Limb (tissue), 2 donors: ENCODE results near the gene KRTAP4-16.
"Not testable (repeated sequence)": the region's sequence is repeated elsewhere in the genome, so short reads cannot be mapped to it uniquely, and the experiment has no call there.

Experiments used
- DNase-seq, 2 donors: peaks; one replicate each; pipeline ENCODE4 v3.0.0-alpha.2; 2016; ENCODE audit errors: extremely low spot score in 2 of 2

Gene KRTAP4-16

DNA sequence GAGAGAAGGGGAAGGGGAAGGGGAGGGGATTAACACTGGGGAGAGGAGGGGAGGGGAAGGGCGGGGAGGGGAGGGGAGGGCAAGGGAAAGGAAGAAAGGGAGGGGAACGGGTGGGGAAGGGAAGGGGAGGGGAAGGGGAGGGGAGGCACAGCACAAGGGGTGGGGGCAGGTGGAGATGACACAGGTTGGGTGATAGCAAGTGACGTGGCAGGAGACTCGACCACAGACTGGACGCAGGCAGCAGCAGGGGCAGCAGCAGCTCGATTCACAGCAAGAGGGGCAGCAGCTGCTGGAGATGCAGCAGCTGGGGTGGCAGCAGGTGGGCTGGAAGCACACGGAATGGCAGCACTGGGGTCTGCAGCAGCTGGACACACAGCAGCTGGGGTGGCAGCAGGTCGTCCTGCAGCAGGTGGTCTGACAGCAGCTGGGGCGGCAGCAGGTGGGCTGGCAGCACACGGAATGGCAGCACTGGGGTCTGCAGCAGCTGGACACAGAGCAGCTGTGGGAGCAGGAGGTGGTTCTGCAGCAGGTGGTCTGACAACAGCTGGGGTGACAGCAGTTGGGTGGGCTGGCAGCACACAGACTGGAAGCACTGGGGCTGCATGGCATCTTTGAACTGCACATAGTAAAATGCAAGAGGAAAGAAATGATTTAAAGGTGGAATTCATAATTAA is at the start of gene KRTAP4-16:
KRTAP4-16 (minus strand) TSS at position 624 of the 674 bp plus-strand sequence; CDS start at position 624, 0 bp downstream.
- DNase-seq, result no peak

DNA sequence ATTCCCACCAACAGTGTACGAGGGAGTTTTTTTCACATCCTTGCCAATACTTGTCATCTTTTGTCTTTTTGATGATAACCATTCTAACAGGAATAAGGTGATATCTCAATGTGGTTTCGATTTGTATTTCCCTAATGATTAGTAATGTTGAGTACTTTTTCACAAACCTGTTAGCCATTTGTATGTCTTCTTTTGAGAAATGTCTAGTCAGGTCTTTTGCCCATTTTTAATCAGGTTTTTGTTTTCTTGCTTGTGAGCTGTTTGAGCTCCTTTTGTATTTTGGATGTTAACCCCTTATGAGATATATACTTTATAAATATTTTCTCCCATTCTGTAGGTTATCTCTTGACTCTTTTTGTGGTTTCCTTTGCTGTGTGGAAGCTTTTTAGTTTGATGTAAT is 49.5 kb upstream of the KRTAP4-16 start:
- DNase-seq, result no peak

DNA sequence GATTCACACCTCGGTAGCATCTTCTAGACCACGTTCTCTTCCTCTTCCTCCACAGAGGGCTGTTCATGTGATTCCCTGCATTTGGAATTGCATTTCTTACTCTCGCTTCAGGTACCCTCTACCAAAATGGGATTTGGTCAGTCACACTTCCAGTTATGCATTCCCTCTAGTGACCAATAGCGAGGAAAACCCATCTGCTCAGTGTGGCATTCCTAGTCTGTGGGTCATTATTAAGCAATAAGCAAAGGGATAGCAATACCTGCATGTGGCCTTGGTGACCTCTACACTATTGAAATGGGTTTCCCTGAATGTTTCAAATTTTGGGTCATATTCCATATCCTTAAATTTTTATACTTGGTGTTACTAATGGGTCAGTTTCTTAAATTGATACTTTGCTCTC is 48.0 kb upstream of the KRTAP4-16 start:
- no peak for DNase-seq

DNA sequence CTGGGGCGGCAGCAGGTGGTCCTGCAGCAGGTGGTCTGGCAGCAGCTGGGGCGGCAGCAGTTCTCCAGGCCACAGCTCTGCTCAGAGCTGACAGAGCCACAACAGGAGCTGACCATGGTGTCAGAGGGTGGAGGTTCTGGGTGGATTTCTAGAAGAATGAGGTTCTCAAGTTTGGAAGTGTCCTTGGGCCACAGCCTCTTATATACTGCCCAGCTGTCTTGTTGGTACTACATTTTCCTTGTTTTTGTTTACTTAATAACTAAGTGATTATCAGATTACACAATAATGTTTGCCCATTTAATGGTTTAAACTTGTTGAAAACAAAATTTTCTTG is 47.6 kb upstream of the KRTAP4-16 start, which contains the start of gene KRTAP4-5:
KRTAP4-5 (minus strand) TSS at position 174 of the 334 bp plus-strand sequence; CDS start at position 116, 58 bp downstream.
- DNase-seq, result no peak

DNA sequence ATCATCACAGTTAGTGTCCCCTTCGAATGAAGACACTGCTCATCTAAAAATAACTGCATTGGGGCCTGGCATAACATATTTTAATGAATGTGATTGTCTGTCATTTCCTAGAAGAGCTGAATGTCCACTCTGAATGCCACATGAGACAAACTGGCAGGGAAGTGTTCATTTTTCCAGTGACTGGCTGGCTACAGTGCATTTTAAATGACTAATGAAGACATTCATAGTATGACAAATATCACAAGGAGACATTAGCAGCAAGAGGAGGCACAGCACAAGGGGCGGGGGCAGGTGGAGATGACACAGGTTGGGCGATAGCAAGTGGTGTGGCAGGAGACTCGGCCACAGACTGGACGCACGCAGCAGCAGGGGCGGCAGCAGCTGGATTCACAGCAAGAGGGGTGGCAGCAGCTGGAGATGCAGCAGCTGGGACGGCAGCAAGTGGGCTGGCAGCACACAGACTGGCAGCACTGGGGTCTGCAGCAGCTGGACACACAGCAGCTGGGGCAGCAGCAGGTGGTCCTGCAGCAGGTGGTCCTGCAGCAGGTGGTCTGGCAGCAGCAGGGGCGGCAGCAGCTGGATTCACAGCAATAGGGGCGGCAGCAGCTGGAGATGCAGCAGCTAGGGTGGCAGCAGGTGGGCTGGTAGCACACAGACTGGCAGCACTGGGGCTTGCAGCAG is 47.1 kb upstream of the KRTAP4-16 start:
- not testable (repeated sequence) for DNase-seq

DNA sequence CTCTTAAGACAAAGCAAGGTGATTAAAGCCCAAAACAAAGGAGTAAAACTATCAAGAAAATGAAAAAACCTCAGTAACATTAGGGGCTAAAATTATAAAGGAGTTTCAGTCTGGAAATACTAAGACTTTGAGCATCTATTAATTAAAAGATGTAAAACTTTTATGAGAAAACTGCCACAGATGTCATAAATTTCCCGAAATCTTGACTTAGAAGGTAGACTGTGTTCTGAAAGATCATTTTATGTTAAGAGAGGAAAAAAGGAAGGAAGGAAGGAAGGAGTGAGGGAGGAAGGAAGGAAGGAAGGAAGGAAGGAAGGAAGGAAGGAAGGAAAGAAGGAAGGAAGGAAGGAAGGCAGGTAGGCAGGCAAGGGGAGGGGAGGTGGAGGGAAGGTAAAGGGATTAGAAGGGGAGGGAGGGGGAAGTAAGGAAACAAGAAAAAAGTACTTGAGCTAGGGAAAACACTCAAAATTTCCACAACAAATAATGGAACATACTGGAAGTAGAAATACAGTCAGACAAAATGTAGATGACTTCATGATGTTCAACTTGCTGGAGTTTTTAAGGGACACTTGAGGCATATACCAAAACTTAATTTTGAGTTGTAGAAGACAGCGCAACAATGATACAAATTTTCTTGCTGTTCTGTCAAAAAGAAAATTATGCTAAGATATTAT is 45.7 kb upstream of the KRTAP4-16 start:
- DNase-seq, result no peak

DNA sequence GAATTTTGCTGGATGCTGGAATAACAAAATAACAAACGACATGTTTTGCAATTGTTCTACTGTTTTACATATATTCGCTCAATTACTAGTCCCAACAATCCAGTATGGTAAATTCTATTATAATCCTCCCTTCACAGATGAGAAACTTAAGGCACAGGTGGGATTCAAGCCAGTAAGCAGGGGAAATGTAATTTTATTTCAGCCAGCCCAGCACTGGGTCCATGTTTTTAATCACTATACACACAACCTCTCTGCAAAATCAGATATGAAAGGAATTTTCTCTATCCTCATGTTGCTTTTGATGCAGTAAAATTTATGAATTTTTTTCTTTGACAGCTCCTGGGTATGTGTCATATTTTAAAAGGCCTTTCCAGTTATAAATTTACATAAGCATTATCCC is 43.3 kb upstream of the KRTAP4-16 start:
- no peak for DNase-seq

DNA sequence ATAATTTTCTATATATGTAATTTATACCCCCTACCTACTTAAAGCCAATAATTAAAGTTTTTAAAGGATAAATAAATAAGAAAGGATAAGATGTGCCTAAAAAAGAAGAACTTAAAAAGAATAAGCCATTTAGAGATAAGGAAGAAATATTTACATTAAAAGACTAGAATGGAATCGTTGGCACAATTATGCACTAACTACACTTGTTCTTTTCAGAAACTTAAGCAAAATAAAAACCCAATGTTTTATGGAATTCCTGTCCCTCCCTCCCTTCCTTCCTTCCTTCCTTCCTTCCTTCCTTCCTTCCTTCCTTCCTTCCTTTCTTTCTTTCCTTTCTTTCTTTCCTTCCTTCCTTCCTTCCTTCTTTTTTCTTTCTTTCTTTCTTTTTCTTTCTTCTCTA is 42.8 kb upstream of the KRTAP4-16 start:
- no peak for DNase-seq

DNA sequence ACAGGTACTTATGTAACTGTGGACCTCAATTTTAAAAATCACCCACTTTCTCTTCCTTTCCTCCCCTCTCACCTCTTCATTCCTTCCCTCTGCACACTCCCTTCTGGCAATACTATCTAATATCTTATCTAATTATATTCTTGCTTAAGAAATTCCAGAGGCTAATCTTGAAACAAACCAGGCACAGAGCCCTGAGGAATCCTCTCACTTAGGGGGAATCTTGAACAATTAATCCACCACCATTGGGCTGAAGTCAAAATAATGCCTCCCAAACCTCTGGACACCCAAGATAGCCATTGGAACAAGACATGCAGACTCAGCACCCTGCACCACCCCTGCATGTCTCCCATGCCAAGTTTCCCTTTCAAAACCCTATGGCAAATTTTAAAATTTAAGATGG is 39.4 kb upstream of the KRTAP4-16 start:
- DNase-seq, result no peak

DNA sequence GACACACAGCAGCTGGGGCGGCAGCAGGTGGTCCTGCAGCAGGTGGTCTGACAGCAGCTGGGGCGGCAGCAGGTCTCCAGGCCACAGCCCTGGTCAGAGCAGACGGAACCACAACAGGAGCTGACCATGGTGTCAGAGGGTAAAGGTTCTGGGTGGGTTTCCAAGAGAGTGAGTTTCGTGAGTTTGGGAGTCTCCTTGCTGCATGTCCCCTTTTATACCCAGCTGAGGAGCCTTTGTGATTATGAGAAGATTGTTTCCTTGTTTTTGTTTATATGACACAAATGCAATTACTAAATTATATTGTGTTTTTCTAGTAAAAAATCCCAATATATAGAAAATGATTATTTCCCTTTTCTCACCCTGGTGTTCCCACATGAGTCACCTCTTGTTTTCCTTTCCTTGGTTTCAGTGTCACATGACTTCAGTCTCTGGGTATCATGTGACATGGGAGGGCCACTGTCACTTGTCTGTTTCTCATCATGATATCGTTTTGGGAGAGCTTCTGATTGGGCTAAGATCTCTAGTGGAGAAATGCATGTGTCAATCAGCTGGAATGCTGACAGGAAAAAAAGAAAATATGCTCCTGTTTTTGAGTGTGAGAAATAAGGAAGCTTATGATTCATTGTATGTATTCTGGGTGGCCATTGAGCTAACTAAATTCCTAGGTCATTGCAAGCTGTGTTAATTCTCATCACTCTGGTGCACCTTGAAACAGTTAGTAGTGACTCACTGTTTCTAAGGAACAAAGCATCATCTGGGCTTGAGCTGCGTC is 38.5 kb upstream of the KRTAP4-16 start, which contains the start of gene KRTAP4-6:
KRTAP4-6 (minus strand) TSS at position 185 of the 772 bp plus-strand sequence; CDS start at position 128, 57 bp downstream.
- no peak for DNase-seq

DNA sequence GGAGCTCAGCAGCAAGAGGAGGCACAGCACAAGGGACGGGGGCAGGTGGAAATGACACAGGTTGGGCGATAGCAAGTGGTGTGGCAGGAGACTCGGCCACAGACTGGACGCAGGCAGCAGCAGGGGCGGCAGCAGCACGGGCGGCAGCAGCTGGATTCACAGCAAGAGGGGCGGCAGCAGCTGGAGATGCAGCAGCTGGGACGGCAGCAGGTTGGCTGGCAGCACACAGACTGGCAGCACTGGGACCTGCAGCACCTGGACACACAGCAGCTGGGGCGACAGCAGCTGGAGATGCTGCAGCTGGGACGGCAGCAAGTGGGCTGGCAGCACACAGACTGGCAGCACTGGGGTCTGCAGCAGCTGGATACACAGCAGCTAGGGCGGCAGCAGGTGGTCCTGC is 37.9 kb upstream of the KRTAP4-16 start:
- DNase-seq, result not testable (repeated sequence)

DNA sequence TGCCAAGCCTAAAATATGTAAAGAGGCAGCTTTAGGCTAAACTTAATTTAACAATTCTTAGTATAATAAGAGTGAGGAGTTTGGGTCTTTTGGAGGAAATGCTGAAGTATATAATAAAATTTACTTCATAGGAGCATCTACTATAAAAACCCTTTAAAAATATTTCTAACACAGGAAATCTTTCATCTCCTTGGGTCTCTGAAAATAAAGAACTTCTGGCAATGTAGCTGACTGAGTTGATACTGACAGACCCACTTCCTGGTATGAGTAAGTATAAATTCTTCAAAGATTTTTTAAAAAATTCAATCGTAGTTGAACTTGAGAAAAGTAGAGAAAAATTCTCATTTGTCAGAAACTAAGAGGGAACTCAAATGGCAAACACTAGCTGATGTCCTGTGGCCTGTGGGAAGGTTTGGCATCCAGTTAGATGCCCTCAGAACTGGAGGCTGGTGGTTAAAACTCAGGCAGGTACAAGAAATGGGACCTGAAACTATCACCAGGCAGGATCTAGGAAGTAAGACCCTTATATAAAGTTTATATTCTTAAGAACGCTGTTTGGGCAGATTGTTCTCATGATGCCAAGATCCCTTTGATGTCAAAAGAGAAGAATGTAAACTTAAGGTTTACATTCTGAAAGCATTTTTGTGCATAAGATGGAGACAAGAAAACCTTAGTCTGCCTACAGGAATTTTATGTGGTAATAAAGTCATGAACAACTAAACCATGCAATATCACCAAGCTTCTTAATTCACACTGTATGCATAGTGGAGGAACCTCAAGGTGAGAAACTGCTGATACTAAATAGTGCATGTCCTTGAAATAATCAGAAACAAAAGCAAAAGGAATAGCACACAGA is 32.1 kb upstream of the KRTAP4-16 start:
- no peak for DNase-seq

DNA sequence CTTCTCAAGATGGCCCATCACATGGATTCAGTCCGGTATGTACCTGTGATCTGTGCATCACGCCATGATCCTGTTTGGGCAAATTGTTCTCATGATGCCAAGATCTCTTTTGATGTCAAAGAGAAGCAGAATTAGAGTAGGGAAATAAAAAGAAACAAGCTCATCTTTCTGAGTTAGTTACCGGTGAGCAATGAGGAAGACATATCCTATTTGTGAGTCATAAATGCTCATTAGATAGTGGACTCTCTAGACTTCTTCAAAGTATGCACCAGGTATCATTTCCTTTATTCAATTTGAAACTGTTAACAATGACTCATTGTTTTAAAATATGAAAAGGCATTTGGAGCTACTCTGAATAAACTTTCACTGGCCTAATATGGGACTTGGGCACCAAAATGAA is 30.0 kb upstream of the KRTAP4-16 start:
- DNase-seq, result no peak

DNA sequence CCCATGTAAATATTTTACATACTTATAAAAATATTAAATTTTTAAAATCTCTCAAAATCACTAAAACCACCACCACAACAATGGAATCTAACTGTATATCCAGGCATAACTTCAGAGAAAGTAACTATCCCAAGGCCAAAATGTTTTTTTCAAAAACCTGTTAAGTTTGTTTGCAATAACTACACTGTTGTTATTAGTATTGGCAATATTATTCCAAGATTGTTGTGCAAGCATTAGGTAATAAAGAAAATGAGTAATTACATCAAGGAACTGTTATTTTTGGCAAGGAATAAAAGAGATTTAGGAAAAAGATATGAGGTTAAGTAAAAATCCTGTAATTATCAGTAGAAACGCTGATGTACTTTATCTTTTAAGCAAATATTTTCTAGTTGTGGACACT is 25.4 kb upstream of the KRTAP4-16 start:
- DNase-seq, result no peak

DNA sequence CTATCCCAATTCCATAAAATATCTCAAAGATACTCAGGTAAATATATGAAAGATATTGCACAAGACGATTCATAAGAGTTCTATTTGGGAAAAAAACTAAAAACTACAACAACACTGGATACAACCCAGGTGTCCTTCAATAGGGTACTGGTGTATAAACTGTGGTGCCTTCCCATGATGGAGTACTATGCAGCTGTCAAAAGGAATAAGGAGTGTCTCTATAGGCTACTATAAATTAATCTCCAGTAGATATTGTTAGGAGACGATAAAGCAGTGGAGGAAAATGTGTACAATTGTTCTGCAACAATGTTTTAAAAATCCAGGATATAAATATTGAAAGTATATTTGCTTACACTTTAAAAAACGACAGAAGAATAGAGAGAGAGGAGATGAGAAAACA is 24.4 kb upstream of the KRTAP4-16 start:
- no peak for DNase-seq

DNA sequence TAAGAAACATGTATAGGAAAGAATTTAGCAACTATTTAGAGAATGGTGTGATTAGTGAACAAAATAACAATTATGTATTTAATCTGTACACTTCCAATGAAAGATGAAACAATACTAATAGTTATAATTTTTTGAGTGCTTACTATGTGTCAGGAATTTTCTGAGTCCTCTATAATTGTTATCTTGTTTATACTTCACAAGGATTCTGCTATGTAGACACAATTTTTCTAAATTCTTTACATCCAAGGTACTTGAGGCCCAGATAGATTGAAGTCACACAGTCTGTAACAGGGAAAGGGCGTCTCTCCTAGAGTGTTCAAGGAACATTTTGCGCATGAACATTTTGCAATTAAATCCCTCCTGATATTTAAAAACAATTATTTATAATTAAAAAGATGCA is 23.1 kb upstream of the KRTAP4-16 start:
- no peak for DNase-seq

DNA sequence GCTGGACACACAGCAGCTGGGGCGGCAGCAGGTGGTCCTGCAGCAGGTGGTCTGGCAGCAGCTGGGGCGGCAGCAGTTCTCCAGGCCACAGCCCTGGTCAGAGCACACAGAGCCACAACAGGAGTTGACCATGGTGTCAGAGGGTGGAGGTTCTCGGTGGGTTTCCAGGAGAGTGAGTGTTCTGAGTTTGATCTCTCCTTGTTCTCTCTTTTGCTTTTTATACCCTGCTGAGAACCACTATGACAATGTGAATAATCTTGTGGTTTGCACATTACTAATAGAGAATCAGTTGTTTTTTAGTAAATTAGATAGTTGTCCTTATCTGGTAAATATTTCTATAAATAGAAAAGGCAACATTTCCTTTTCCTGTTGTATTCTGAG is 22.0 kb upstream of the KRTAP4-16 start, which contains the start of gene KRTAP4-12:
KRTAP4-12 (minus strand) TSS at position 192 of the 381 bp plus-strand sequence; CDS start at position 132, 60 bp downstream.
- DNase-seq, result not testable (repeated sequence)

DNA sequence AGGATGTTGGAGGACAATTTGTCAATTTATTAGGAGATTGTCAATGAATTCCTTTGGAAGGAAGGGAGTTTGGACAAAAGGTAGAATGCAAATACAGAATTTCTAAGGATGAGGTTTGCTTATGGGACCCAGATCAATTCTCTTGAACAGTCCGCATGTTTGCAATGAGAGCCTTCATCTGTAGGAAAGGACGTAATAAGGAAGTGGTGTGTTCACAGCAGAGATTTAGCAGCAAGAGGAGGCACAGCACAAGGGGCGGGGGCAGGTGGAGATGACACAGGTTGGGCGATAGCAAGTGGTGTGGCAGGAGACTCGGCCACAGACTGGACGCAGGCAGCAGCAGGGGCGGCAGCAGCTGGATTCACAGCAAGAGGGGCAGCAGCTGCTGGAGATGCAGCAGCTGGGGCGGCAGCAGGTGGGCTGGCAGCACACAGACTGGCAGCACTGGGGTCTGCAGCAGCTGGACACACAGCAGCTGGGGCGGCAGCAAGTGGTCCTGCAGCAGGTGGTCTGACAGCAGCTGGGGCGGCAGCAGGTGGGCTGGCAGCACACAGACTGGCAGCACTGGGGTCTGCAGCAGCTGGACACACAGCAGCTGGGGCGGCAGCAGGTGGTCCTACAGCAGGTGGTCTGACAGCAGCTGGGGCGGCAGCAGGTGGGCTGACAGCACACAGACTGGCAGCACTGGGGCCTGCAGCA is 21.4 kb upstream of the KRTAP4-16 start:
- not testable (repeated sequence) for DNase-seq

DNA sequence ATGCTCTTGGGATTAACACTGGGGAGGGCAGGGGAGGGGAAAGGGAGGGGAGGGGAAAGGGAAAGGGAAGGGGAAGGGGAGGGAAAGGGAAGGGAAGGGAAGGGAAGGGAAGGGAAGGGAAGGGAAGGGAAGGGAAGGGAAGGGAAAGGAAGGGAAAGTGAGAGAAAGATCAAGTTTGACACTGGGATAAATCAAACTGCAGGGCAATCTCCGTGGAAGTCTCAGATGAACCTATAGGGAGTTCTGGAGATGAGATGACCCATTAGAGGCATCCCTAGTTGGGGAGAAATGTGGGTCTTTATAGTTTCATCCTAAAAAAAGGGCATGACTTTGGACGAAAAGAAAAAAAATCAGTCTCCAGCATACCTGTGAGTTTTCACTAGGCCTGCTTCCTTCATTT is 19.7 kb upstream of the KRTAP4-16 start:
- DNase-seq, result no peak
